ENCODE results near the gene GNG8. TPM values are rescaled to one million over a fixed set of nuclear protein-coding genes. Genes with fewer than 3 reads are reported as not detected.

GNG8 gene
- total and polyA plus RNA-seq, 7 donors, result not detected

GRCh38 chr19:46639358-46640182, 3.6 kb upstream of the GNG8 start:
- WGBS, 2 donors, result 6 to 7% methylated on average over 49 of the region's 49 CpGs
- Histone ChIP-seq H3K4me1 (peaks cover 0 to 41% (median 34%) of the 10 kb centered on the region in 4 donors), H3K27me3 (no peaks in the 10 kb centered on the region), H3K36me3 (no peaks in the 10 kb centered on the region), H3K4me3 (peak overlapping the region; percentile 43 to 60 (median 50)), H3K9me3 (no peaks in the 10 kb centered on the region), H3K27ac (peak overlapping the region; percentile 84 to 94 (median 90))
- DNase-seq, result peak; percentile 92
- intact Hi-C loops (cut with DNase I), result no loop called here
- peak in 1 of 4 donors; percentile 2 for TF ChIP-seq EP300 (IDR thresholded peaks at IDR 0.05)
- TF ChIP-seq POLR2A (IDR thresholded peaks at IDR 0.05), result no peak
- no peak for TF ChIP-seq CTCF (IDR thresholded peaks at IDR 0.05)
- TF ChIP-seq POLR2AphosphoS5 (IDR thresholded peaks at IDR 0.05), result peak; percentile 25 to 87 (median 82)

GRCh38 chr19:46637224-46637623, 1.2 kb upstream of the GNG8 start:
- Histone ChIP-seq H3K27me3 (no peaks in the 10 kb centered on the region), H3K9me3 (no peaks in the 10 kb centered on the region), H3K36me3 (no peaks in the 10 kb centered on the region), H3K4me1 (peaks cover 0 to 49% (median 43%) of the 10 kb centered on the region in 4 donors), H3K27ac (no peak overlapping the region), H3K4me3 (no peak overlapping the region)
- WGBS, 2 donors, result 59 to 81% methylated on average over 14 of the region's 14 CpGs
- DNase-seq, result no peak
- TF ChIP-seq CTCF (IDR thresholded peaks at IDR 0.05) (no peak), POLR2A (IDR thresholded peaks at IDR 0.05) (no peak), POLR2AphosphoS5 (IDR thresholded peaks at IDR 0.05) (no peak), EP300 (IDR thresholded peaks at IDR 0.05) (no peak)
- intact Hi-C loops (cut with DNase I), result loop anchor here (2.0 kb wide), 1 partner anchor 22 kb away; no protein-coding TSS in a partner anchor

- H3K9me3 ChIP-seq, result no peaks in the 10 kb centered on the region
- peak overlapping the region; percentile 12 to 50 (median 42) for H3K4me3 ChIP-seq
- peaks cover 0 to 36% (median 33%) of the 10 kb centered on the region in 4 donors for H3K4me1 ChIP-seq
- no peaks in the 10 kb centered on the region for H3K36me3 ChIP-seq
- H3K27ac ChIP-seq, result peak overlapping the region in 1 of 4 donors; percentile 31
- TF ChIP-seq POLR2A (IDR thresholded peaks at IDR 0.05) (no peak), POLR2AphosphoS5 (IDR thresholded peaks at IDR 0.05) (no peak), CTCF (IDR thresholded peaks at IDR 0.05) (no peak), EP300 (IDR thresholded peaks at IDR 0.05) (no peak)
- H3K27me3 ChIP-seq, result no peaks in the 10 kb centered on the region
- intact Hi-C loops (cut with DNase I), result no loop called here
- 4 to 12% methylated on average over 23 of the region's 23 CpGs for whole genome bisulfite sequencing, 2 donors
- no peak for DNase-seq
These were observed 1.3 kb downstream of the GNG8 start for GRCh38 chr19:46634656-46635218.

GRCh38 chr19:46634045-46634655, 1.9 kb downstream of the GNG8 start:
- no peaks in the 10 kb centered on the region for H3K27me3 ChIP-seq
- peak overlapping the region; percentile 17 to 50 (median 42) for H3K4me3 ChIP-seq
- intact Hi-C loops (cut with DNase I), result no loop called here
- H3K4me1 ChIP-seq, result peaks cover 0 to 31% (median 27%) of the 10 kb centered on the region in 4 donors
- no peaks in the 10 kb centered on the region for H3K9me3 ChIP-seq
- H3K27ac ChIP-seq, result peak overlapping the region in 3 of 4 donors; percentile 23 to 57 (median 42)
- peak; percentile 96 for DNase-seq
- no peaks in the 10 kb centered on the region for H3K36me3 ChIP-seq
- WGBS, 2 donors, result 3 to 5% methylated on average over 38 of the region's 38 CpGs
- TF ChIP-seq POLR2AphosphoS5 (IDR thresholded peaks at IDR 0.05) (peak in 2 of 4 donors; percentile 23 to 52), POLR2A (IDR thresholded peaks at IDR 0.05) (no peak)

GRCh38 chr19:46633130-46633529, 2.9 kb downstream of the GNG8 start:
- H3K27ac ChIP-seq, result peak overlapping the region in 1 of 4 donors; percentile 57

More at GRCh38 chr19:46633130-46633529, 2.9 kb downstream of the GNG8 start:
- Histone ChIP-seq H3K27me3 (no peaks in the 10 kb centered on the region), H3K4me3 (no peak overlapping the region), H3K9me3 (no peaks in the 10 kb centered on the region), H3K4me1 (peaks cover 0 to 22% (median 18%) of the 10 kb centered on the region in 4 donors), H3K36me3 (no peaks in the 10 kb centered on the region)
- TF ChIP-seq POLR2AphosphoS5 (IDR thresholded peaks at IDR 0.05) (no peak), POLR2A (IDR thresholded peaks at IDR 0.05) (no peak), CTCF (IDR thresholded peaks at IDR 0.05) (no peak), EP300 (IDR thresholded peaks at IDR 0.05) (no peak)
- no peak for DNase-seq
- intact Hi-C loops (cut with DNase I), result no loop called here
- WGBS, 2 donors, result 46 to 82% methylated on average over 3 of the region's 3 CpGs
